Endothelial cell of umbilical vein (primary cell): ENCODE data around the gene OR13D1. TPM values are rescaled to one million over a fixed set of nuclear protein-coding genes. Genes with fewer than 3 reads are reported as not detected.

ENCODE experiments used
- BruUV-seq: library from RNA; stranded (reverse); fragments of 400-500 nt; replicated peaks from 2 replicates; lab custom pipeline; 2021; lab: Mats Ljungman, UMichigan
- CTCF ChIA-PET: fragments of 300-600, 350-600 bp; sonication (Branson Sonifier 250); formaldehyde crosslinking; loops from one replicate; lab custom pipeline; 2021; ENCODE audit warnings: antibody characterized with exemption, inconsistent platforms; lab: Charles Lee
- POLR2A ChIA-PET: fragments of 300-600, 350-600 bp; sonication (Branson Sonifier 250); formaldehyde crosslinking; loops from one replicate; lab custom pipeline; 2021; ENCODE audit warnings: antibody characterized with exemption, inconsistent platforms; lab: Charles Lee
- DNase-seq: peaks from one replicate; pipeline ENCODE4 v3.0.0-alpha.2; 2011; ENCODE audit warnings: low read depth, low spot score
- FAIRE-seq: peaks from 2 replicates; lab custom pipeline; 2011; peaks lifted over from hg19 to GRCh38; lab: Jason Lieb, UNC
- H2AFZ ChIP-seq: 2 replicates; pipeline ENCODE4 v1.6.0; 2012; ENCODE audit warnings: low read depth, low read length, control low read depth, inconsistent platforms
- H3K27ac ChIP-seq: 2 replicates; pipeline ENCODE4 v1.5.1; 2011; ENCODE audit warnings: low read depth, mild to moderate bottlenecking, control low read depth, low read length, moderate library complexity; ENCODE audit not compliant: insufficient read depth
- H3K27me3 ChIP-seq, 2 experiments: 2 replicates each; pipeline versions ENCODE4 v1.6.0 to v1.6.1; 2011; ENCODE audit warnings: low read length in 2 of 2, mixed read lengths in 1 of 2; ENCODE audit not compliant: control insufficient read depth in 2 of 2, insufficient read depth in 2 of 2
- H3K36me3 ChIP-seq, 2 experiments: 2 replicates in 1 of 2; 3 replicates in 1 of 2; pipeline ENCODE4 v1.5.1; 2011; ENCODE audit warnings: low read length in 2 of 2, mild to moderate bottlenecking in 1 of 2, moderate library complexity in 1 of 2; ENCODE audit not compliant: control insufficient read depth in 2 of 2, insufficient read depth in 2 of 2; ENCODE audit errors: extremely low read depth in 1 of 2
- H3K4me1 ChIP-seq: 3 replicates; pipeline ENCODE4 v1.5.1; 2011; ENCODE audit warnings: mild to moderate bottlenecking, low read length; ENCODE audit not compliant: control insufficient read depth, insufficient read depth; ENCODE audit errors: extremely low read depth
- H3K4me2 ChIP-seq: 2 replicates; pipeline ENCODE4 v1.6.1; 2011; ENCODE audit warnings: low read length, control low read depth, mixed read lengths; ENCODE audit not compliant: insufficient read depth
- H3K4me3 ChIP-seq, 3 experiments: fragments of 200-600 bp in 1 of 3; sonication (generic), shearing (Covaris generic) in 1 of 3; replicated peaks in 1 of 3; 2 replicates each; pipeline ENCODE4 v1.5.1; 2011 to 2016; ENCODE audit warnings: control low read depth in 3 of 3, low read length in 3 of 3, mild to moderate bottlenecking in 2 of 3, inconsistent platforms in 1 of 3, low read depth in 1 of 3, moderate library complexity in 1 of 3; ENCODE audit not compliant: insufficient read depth in 1 of 3
- H3K79me2 ChIP-seq: 2 replicates; pipeline ENCODE4 v1.6.0; 2012; ENCODE audit warnings: low read length, inconsistent platforms; ENCODE audit not compliant: control insufficient read depth, insufficient read depth
- H3K9ac ChIP-seq: replicated peaks from 2 replicates; pipeline ENCODE3; 2011; ENCODE audit warnings: low read length, control low read depth; ENCODE audit not compliant: insufficient read depth; ENCODE audit errors: extremely low read depth
- H3K9me1 ChIP-seq: replicated peaks from 3 replicates; pipeline ENCODE4 v1.6.0; 2011; ENCODE audit warnings: mild to moderate bottlenecking, low read length; ENCODE audit not compliant: control insufficient read depth, insufficient read depth; ENCODE audit errors: extremely low read depth
- H3K9me3 ChIP-seq: replicated peaks from 2 replicates; pipeline ENCODE4 v1.5.1; 2012; ENCODE audit warnings: low read length, inconsistent platforms; ENCODE audit not compliant: control insufficient read depth, insufficient read depth
- H4K20me1 ChIP-seq: replicated peaks from 2 replicates; pipeline ENCODE3; 2011; ENCODE audit warnings: mild to moderate bottlenecking, low read length; ENCODE audit not compliant: control insufficient read depth, insufficient read depth; ENCODE audit errors: extremely low read depth
- CTCF ChIP-seq, 2 donors: IDR thresholded peaks; 1 replicate in 1 of 2; 2 replicates in 1 of 2; pipeline ENCODE4 v1.5.1; 2011; ENCODE audit warnings: low read length in 2 of 2, mild to moderate bottlenecking in 2 of 2, moderate library complexity in 2 of 2, control low read depth in 1 of 2, inconsistent platforms in 1 of 2, low read depth in 1 of 2; ENCODE audit not compliant: insufficient read depth in 1 of 2; ENCODE audit errors: extremely low read depth in 1 of 2
- POLR2AphosphoS5 ChIP-seq: IDR thresholded peaks from 2 replicates; pipeline ENCODE4 v1.6.1; 2012; ENCODE audit warnings: low read depth, mild to moderate bottlenecking, control low read depth, low read length, moderate library complexity; ENCODE audit not compliant: insufficient read depth
- dilution Hi-C: fragments of 300-500 bp; cut with MboI; formaldehyde crosslinking; loops from one replicate; pipeline ENCODE4 v1.15.0; 2019; ENCODE audit warnings: low sequenced_read_pairs; ENCODE audit not compliant: extremely low pct_ligation_motif_present
- intact Hi-C: fragments of 100-400 bp; cut with micrococcal nuclease; formaldehyde crosslinking; loops from one replicate; pipeline ENCODE4 v1.10.0; 2022
- polyA plus RNA-seq, 4 experiments: library from polyadenylated mRNA; depleted of rRNA in 3 of 4; stranded (reverse) in 3 of 4; unstranded in 1 of 4; fragments of >200 nt; gene quantifications; 2 replicates each; pipeline versions ENCODE4 v1.2.1 to v1.2.3, GENCODE V29; 2011 to 2012; ENCODE audit warnings: missing spikeins in 1 of 4
- total RNA-seq: library from RNA; stranded (reverse); gene quantifications from 2 replicates; pipeline ENCODE4 v1.2.3, GENCODE V29; 2021

The OR13D1 gene
- total and polyA plus RNA-seq, 2 donors (not counting 3 experiments of a cell fraction or from before 2014, with no cell fraction given), result not detected

GRCh38 chr9:104743376-104743985 lies 49.2 kb downstream of the OR13D1 start:
- no peak overlapping the region for H3K27ac ChIP-seq
- no peak overlapping the region for H3K9ac ChIP-seq
- intact Hi-C loops (loop anchor here (1.0 to 5.0 kb wide), 3 partner anchors 61 to 567 kb away; no protein-coding TSS in a partner anchor), dilution Hi-C loops (no loop called here)
- FAIRE-seq (peak; percentile 57), DNase-seq (peak; percentile 77)
- H3K4me2 ChIP-seq, result no peak overlapping the region
- no peaks in the 10 kb centered on the region for H3K9me1 ChIP-seq
- ChIA-PET CTCF (interaction anchor here (0.6 to 1.9 kb wide), 7 partner anchors 10 to 650 kb away, joined by 3 to 10 read pairs (median 4); partner anchors contain the start of gene SMC2), POLR2A (no interaction called here)
- H3K79me2 ChIP-seq, result no peaks in the 10 kb centered on the region
- no peaks in the 10 kb centered on the region for H3K9me3 ChIP-seq
- no TSS peak for BruUV-seq
- TF ChIP-seq CTCF (IDR thresholded peaks at IDR 0.05; ENCODE audit: extremely low read depth in 1 of 2, insufficient read depth in 1 of 2, low read depth in 1 of 2, low read length in 2 of 2), result peak; percentile 44 to 56
- TF ChIP-seq POLR2AphosphoS5, result no peak
- H3K36me3 ChIP-seq, result no peaks in the 10 kb centered on the region
- H2AFZ ChIP-seq, result no peak overlapping the region
- H3K27me3 ChIP-seq, result no peaks in the 10 kb centered on the region
- H4K20me1 ChIP-seq, result no peaks in the 10 kb centered on the region
- H3K4me3 ChIP-seq, result no peak overlapping the region
- H3K4me1 ChIP-seq, result peaks cover 7% of the 10 kb centered on the region

Other genes starting within 250 kb of the OR13D1 start
- not detected in 2 replicates for gene OR13F1, start 190.3 kb upstream of the OR13D1 start, total RNA-seq
- gene OR13F1, start 190.3 kb upstream of the OR13D1 start, polyA plus RNA-seq, result not detected in 2 replicates
- not detected in 2 replicates for gene OR13C4, start 167.3 kb upstream of the OR13D1 start, total RNA-seq
- gene OR13C4, start 167.3 kb upstream of the OR13D1 start, polyA plus RNA-seq, result not detected in 2 replicates
- not detected in 2 replicates for gene OR13C3, start 157.7 kb upstream of the OR13D1 start, total RNA-seq
- gene OR13C3, start 157.7 kb upstream of the OR13D1 start, polyA plus RNA-seq, result not detected in 2 replicates
- not detected in 2 replicates for gene OR13C8, start 125.3 kb upstream of the OR13D1 start, total RNA-seq
- not detected in 2 replicates for gene OR13C8, start 125.3 kb upstream of the OR13D1 start, polyA plus RNA-seq
- gene OR13C5, start 95.1 kb upstream of the OR13D1 start, total RNA-seq, result not detected in 2 replicates
- not detected in 2 replicates for gene OR13C5, start 95.1 kb upstream of the OR13D1 start, polyA plus RNA-seq
- not detected in 2 replicates for gene OR13C2, start 88.9 kb upstream of the OR13D1 start, total RNA-seq
- not detected in 2 replicates for gene OR13C2, start 88.9 kb upstream of the OR13D1 start, polyA plus RNA-seq
- gene OR13C9, start 76.3 kb upstream of the OR13D1 start, total RNA-seq, result not detected in 2 replicates
- not detected in 2 replicates for gene OR13C9, start 76.3 kb upstream of the OR13D1 start, polyA plus RNA-seq
- 27.2 and 27.8 TPM in 2 replicates for gene NIPSNAP3A, start 53.2 kb downstream of the OR13D1 start, total RNA-seq
- gene NIPSNAP3A, start 53.2 kb downstream of the OR13D1 start, polyA plus RNA-seq, result 23.1 and 27.2 TPM in 2 replicates
- gene NIPSNAP3B, start 69.6 kb downstream of the OR13D1 start, total RNA-seq, result 1.1 TPM in 2 replicates
- gene NIPSNAP3B, start 69.6 kb downstream of the OR13D1 start, polyA plus RNA-seq, result 0.24 and 0.40 TPM in 2 replicates
- gene ABCA1, start 233.6 kb downstream of the OR13D1 start, total RNA-seq, result 6.6 and 9.8 TPM in 2 replicates
- gene ABCA1, start 233.6 kb downstream of the OR13D1 start, polyA plus RNA-seq, result 2.1 and 2.4 TPM in 2 replicates